H1 (cell line): ENCODE data around the gene ZNF362. TPM values are rescaled to one million over a fixed set of nuclear protein-coding genes. Genes with fewer than 3 reads are reported as not detected.

Experiments used
- CTCF ChIA-PET: fragments of 300-600 bp; sonication (Branson Sonifier 250); formaldehyde crosslinking; loops from one replicate; lab custom pipeline; 2021; ENCODE audit not compliant: partially characterized antibody; lab: Charles Lee
- POLR2A ChIA-PET: fragments of 300-600 bp; sonication (Branson Sonifier 250); formaldehyde crosslinking; loops from one replicate; lab custom pipeline; 2021; ENCODE audit warnings: inconsistent platforms; ENCODE audit not compliant: partially characterized antibody; lab: Charles Lee
- DNase-seq, 2 experiments: peaks; one replicate each; pipeline versions ENCODE4 v3.0.0 to v3.0.0-alpha.2; 2010 to 2022; ENCODE audit warnings: low spot score in 2 of 2, low read depth in 1 of 2, mixed read lengths in 1 of 2
- FAIRE-seq: peaks from 2 replicates; lab custom pipeline; 2011; peaks lifted over from hg19 to GRCh38; lab: Jason Lieb, UNC
- H2AFZ ChIP-seq: 2 replicates; pipeline ENCODE4 v1.8.1; 2012; ENCODE audit warnings: low read length, inconsistent platforms
- H2AK5ac ChIP-seq: 2 replicates; pipeline ENCODE4 v1.6.1; 2013; ENCODE audit warnings: low read depth, low read length
- H2BK120ac ChIP-seq: replicated peaks from 2 replicates; pipeline ENCODE3; 2013; ENCODE audit warnings: low read depth, low read length, inconsistent platforms
- H2BK12ac ChIP-seq: 2 replicates; pipeline ENCODE4 v1.6.1; 2013; ENCODE audit warnings: low read depth, low read length
- H2BK15ac ChIP-seq: 2 replicates; pipeline ENCODE4 v1.6.1; 2013; ENCODE audit warnings: low read length
- H2BK20ac ChIP-seq: 2 replicates; pipeline ENCODE4 v1.6.1; 2013; ENCODE audit warnings: low read length
- H2BK5ac ChIP-seq: 2 replicates; pipeline ENCODE4 v1.6.1; 2013; ENCODE audit warnings: low read depth, low read length
- H3K14ac ChIP-seq: 2 replicates; pipeline ENCODE4 v1.6.1; 2013; ENCODE audit warnings: inconsistent platforms; ENCODE audit not compliant: insufficient read length
- H3K18ac ChIP-seq: 2 replicates; pipeline ENCODE4 v1.6.1; 2013; ENCODE audit warnings: low read length; ENCODE audit errors: extremely low read depth
- H3K23ac ChIP-seq: 2 replicates; pipeline ENCODE4 v1.6.1; 2013; ENCODE audit warnings: inconsistent platforms; ENCODE audit not compliant: insufficient read length
- H3K23me2 ChIP-seq: 2 replicates; pipeline ENCODE4 v1.6.1; 2013; ENCODE audit warnings: low read depth, low read length
- H3K27ac ChIP-seq: 2 replicates; pipeline ENCODE4 v1.6.1; 2011; ENCODE audit warnings: low read depth, low read length, inconsistent platforms
- H3K27me3 ChIP-seq, 4 experiments: replicated peaks in 1 of 4; 1 replicate in 1 of 4; 2 replicates in 3 of 4; pipeline versions ENCODE4 v1.6.1 to v1.8.1; 2011 to 2013; ENCODE audit warnings: low read length in 3 of 4, mild to moderate bottlenecking in 3 of 4, inconsistent platforms in 2 of 4, mixed read lengths in 2 of 4, moderate library complexity in 1 of 4; ENCODE audit not compliant: control insufficient read depth in 3 of 4, insufficient read depth in 3 of 4; ENCODE audit errors: extremely low read depth in 1 of 4
- H3K36me3 ChIP-seq, 4 experiments: 2 replicates each; pipeline versions ENCODE4 v1.6.1 to v1.8.1; 2011 to 2013; ENCODE audit warnings: mild to moderate bottlenecking in 4 of 4, low read length in 3 of 4, moderate library complexity in 2 of 4, control low read depth in 1 of 4, inconsistent platforms in 1 of 4; ENCODE audit not compliant: insufficient read depth in 4 of 4, control insufficient read depth in 2 of 4
- H3K4ac ChIP-seq: replicated peaks from 2 replicates; pipeline ENCODE3; 2013; ENCODE audit warnings: low read length, low read depth, mixed read lengths, inconsistent platforms; ENCODE audit not compliant: insufficient read length
- H3K4me1 ChIP-seq, 4 experiments: replicated peaks in 1 of 4; 1 replicate in 1 of 4; 2 replicates in 3 of 4; pipeline versions ENCODE4 v1.6.1 to v1.8.1; 2011 to 2013; ENCODE audit warnings: low read length in 3 of 4, inconsistent platforms in 2 of 4, mixed read lengths in 1 of 4; ENCODE audit not compliant: insufficient read depth in 4 of 4, control insufficient read depth in 3 of 4
- H3K4me2 ChIP-seq, 2 experiments: 2 replicates each; pipeline versions ENCODE4 v1.6.1 to v1.8.1; 2011 to 2013; ENCODE audit warnings: low read depth in 2 of 2, low read length in 2 of 2, control low read depth in 1 of 2, inconsistent platforms in 1 of 2, mild to moderate bottlenecking in 1 of 2; ENCODE audit not compliant: insufficient read depth in 1 of 2
- H3K4me3 ChIP-seq, 4 experiments: fragments of 200-600, 300-600 bp in 1 of 4; sonication (generic), shearing (Covaris generic), sonication (Bioruptor Twin) in 1 of 4; 2 replicates each; pipeline versions ENCODE4 v1.5.1 to v1.8.1; 2011 to 2016; ENCODE audit warnings: low read length in 4 of 4, low read depth in 3 of 4, control low read depth in 2 of 4, inconsistent platforms in 2 of 4, mild to moderate bottlenecking in 2 of 4, mixed read lengths in 1 of 4, moderate library complexity in 1 of 4; ENCODE audit not compliant: insufficient read depth in 2 of 4; ENCODE audit errors: extremely low read depth in 1 of 4
- H3K56ac ChIP-seq: replicated peaks from 2 replicates; pipeline ENCODE3; 2013; ENCODE audit warnings: low read depth, mild to moderate bottlenecking, mixed read lengths, low read length, inconsistent platforms; ENCODE audit not compliant: insufficient read length
- H3K79me1 ChIP-seq: 2 replicates; pipeline ENCODE4 v1.6.1; 2013; ENCODE audit warnings: low read depth, low read length, control low read depth
- H3K79me2 ChIP-seq, 2 experiments: 2 replicates each; pipeline versions ENCODE4 v1.6.1 to v1.8.1; 2012 to 2013; ENCODE audit warnings: low read length in 2 of 2, mild to moderate bottlenecking in 2 of 2, inconsistent platforms in 1 of 2; ENCODE audit not compliant: insufficient read depth in 2 of 2, control insufficient read depth in 1 of 2
- H3K9ac ChIP-seq, 4 experiments: replicated peaks in 1 of 4; 1 replicate in 1 of 4; 2 replicates in 3 of 4; pipeline versions ENCODE4 v1.6.1 to v1.8.1; 2011 to 2013; ENCODE audit warnings: low read depth in 3 of 4, low read length in 3 of 4, control low read depth in 2 of 4, mild to moderate bottlenecking in 2 of 4, moderate library complexity in 2 of 4, inconsistent platforms in 1 of 4; ENCODE audit errors: extremely low read depth in 1 of 4
- H3K9me3 ChIP-seq, 2 experiments: 2 replicates each; pipeline versions ENCODE4 v1.6.1 to v1.8.1; 2012 to 2013; ENCODE audit warnings: mild to moderate bottlenecking in 2 of 2, moderate library complexity in 2 of 2, control low read depth in 1 of 2, inconsistent platforms in 1 of 2, low read depth in 1 of 2, low read length in 1 of 2, mixed read lengths in 1 of 2; ENCODE audit not compliant: insufficient read depth in 2 of 2
- H4K20me1 ChIP-seq, 2 experiments: replicated peaks in 1 of 2; 2 replicates each; pipeline versions ENCODE3 to v1.8.1; 2011 to 2013; ENCODE audit warnings: inconsistent platforms in 2 of 2, low read length in 2 of 2, mild to moderate bottlenecking in 1 of 2; ENCODE audit not compliant: insufficient read depth in 2 of 2, control insufficient read depth in 1 of 2
- H4K5ac ChIP-seq: 2 replicates; pipeline ENCODE4 v1.6.1; 2013; ENCODE audit warnings: low read length, low read depth, mixed read lengths, inconsistent platforms; ENCODE audit not compliant: insufficient read length
- H4K8ac ChIP-seq: 2 replicates; pipeline ENCODE4 v1.8.0; 2013; ENCODE audit warnings: mild to moderate bottlenecking, moderate library complexity, low read length, inconsistent platforms; ENCODE audit not compliant: insufficient read depth; ENCODE audit errors: extremely low read depth
- H4K91ac ChIP-seq: replicated peaks from 2 replicates; pipeline ENCODE3; 2013; ENCODE audit warnings: low read length, mixed read lengths, inconsistent platforms; ENCODE audit not compliant: insufficient read length
- FOSL1 ChIP-seq: IDR thresholded peaks from 2 replicates; pipeline ENCODE4 v1.6.1; 2011; ENCODE audit warnings: mild to moderate bottlenecking, low read depth, low read length, moderate library complexity; ENCODE audit not compliant: insufficient read depth
- HDAC6 ChIP-seq: IDR thresholded peaks from one replicate; pipeline ENCODE4 v1.7.1; 2012; ENCODE audit warnings: low read depth, mild to moderate bottlenecking, inconsistent platforms, low read length, moderate library complexity
- KDM1A ChIP-seq: fragments of 200-600, 300-600 bp; sonication (generic); IDR thresholded peaks from 2 replicates; pipeline ENCODE4 v1.7.1; 2016; ENCODE audit warnings: mild to moderate bottlenecking, low read length, borderline replicate concordance
- KDM5A ChIP-seq: fragments of 200-600 bp; IDR thresholded peaks from 2 replicates; pipeline ENCODE4 v1.7.1; 2012; ENCODE audit warnings: mild to moderate bottlenecking, low read length, inconsistent platforms, mixed read lengths
- NRF1 ChIP-seq: IDR thresholded peaks from 2 replicates; pipeline ENCODE4 v1.6.1; 2011; ENCODE audit warnings: mild to moderate bottlenecking, low read depth, low read length, improper control_type of control experiment
- POU5F1 ChIP-seq: IDR thresholded peaks from 2 replicates; pipeline ENCODE4 v1.6.1; 2011; ENCODE audit warnings: low read depth, mild to moderate bottlenecking, low read length, moderate library complexity
- RBBP5 ChIP-seq: IDR thresholded peaks from 2 replicates; pipeline ENCODE4 v1.7.1; 2012; ENCODE audit warnings: low read depth, mild to moderate bottlenecking, inconsistent platforms, low read length, moderate library complexity, borderline replicate concordance
- RFX5 ChIP-seq: IDR thresholded peaks from 2 replicates; pipeline ENCODE4 v1.6.1; 2011; ENCODE audit warnings: low read depth, low read length, improper control_type of control experiment, borderline replicate concordance
- SP2 ChIP-seq: IDR thresholded peaks from 2 replicates; pipeline ENCODE4 v1.6.1; 2012; ENCODE audit warnings: mild to moderate bottlenecking, low read length, inconsistent platforms
- SRF ChIP-seq: IDR thresholded peaks from 2 replicates; pipeline ENCODE4 v1.6.1; 2011; ENCODE audit warnings: mild to moderate bottlenecking, low read depth, low read length, moderate library complexity
- TCF12 ChIP-seq: IDR thresholded peaks from 2 replicates; pipeline ENCODE4 v1.6.1; 2011; ENCODE audit warnings: low read depth, mild to moderate bottlenecking, low read length
- TEAD4 ChIP-seq: IDR thresholded peaks from 2 replicates; pipeline ENCODE4 v1.6.1; 2012; ENCODE audit warnings: low read depth, low read length, inconsistent platforms, mixed read lengths
- WGBS, 2 experiments: shearing (Covaris generic) in 1 of 2; methylation state at CpG; one replicate each; pipeline versions ENCODE4 v1.1.6 to v1.1.7; 2013 to 2015; ENCODE audit warnings: low lambda C conversion rate in 2 of 2, mixed read lengths in 2 of 2, inconsistent platforms in 1 of 2, low coverage in 1 of 2, missing lambda C conversion rate in 1 of 2; ENCODE audit not compliant: insufficient replicate concordance in 2 of 2, insufficient coverage in 1 of 2, insufficient read length in 1 of 2; ENCODE audit errors: extremely low coverage in 1 of 2, missing lambda C conversion rate in 1 of 2; 5-methylcytosine and 5-hydroxymethylcytosine counted together
- polyA plus RNA-seq, 7 experiments: library from polyadenylated mRNA; depleted of rRNA in 3 of 7; stranded (reverse) in 5 of 7; unstranded in 2 of 7; fragments of >200 nt in 5 of 7; fragments of 200-250 nt in 2 of 7; gene quantifications; 1 replicate in 5 of 7; 2 replicates in 1 of 7; 4 replicates in 1 of 7; pipeline versions ENCODE4 v1.2.1 to v1.2.3, GENCODE V29; 2011 to 2013; ENCODE audit warnings: missing spikeins in 2 of 7, mixed read lengths in 2 of 7
- total RNA-seq: library from RNA; stranded (reverse); fragmentation: NEBNext Ultra II Directional; extraction: Animal tissue kit (Norgen Biotek cat#: 25700); gene quantifications from 2 replicates; pipeline ENCODE4 v1.2.1, GENCODE V29; 2021

Gene ZNF362
- total and polyA plus RNA-seq, 2 of the 8 experiments (the other 6 are each of a cell fraction or from before 2014, with no cell fraction given): 24.2 to 27.8 TPM

DNA sequence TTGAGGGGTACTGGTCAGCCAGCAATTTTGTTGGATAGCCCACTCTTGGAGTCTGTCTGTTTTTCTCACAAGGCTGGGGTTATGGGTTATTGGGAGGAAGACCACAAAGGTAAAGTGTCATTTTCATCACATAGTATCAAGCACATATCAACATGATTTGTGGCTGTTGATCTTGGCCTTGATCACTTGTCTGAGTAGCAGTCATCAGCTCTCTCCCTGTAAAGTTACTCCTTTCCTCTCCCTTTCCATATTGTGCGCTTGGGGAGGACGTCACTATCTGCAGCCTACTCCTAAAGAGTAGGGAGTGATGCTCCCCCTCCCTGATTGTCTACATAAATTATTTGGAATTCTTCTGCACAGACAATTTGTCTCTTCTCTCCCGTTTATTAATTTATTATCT lies 1.8 kb upstream of the ZNF362 start:
- H3K36me3 ChIP-seq: no peaks in the 10 kb centered on the region
- H3K4me1 ChIP-seq: peaks cover 0 to 19% (median 10%) of the 10 kb centered on the region in 4 experiments; a peak in 5 of 7 replicates
- H3K14ac ChIP-seq: no peak overlapping the region
- H2BK15ac ChIP-seq: peak overlapping the region; percentile 95; the same call in 1 of the 2 replicates
- no peak overlapping the region for H2BK120ac ChIP-seq
- H3K79me2 ChIP-seq: peaks cover 0 to 21% of the 10 kb centered on the region in 2 experiments; a peak in 2 of 4 replicates
- no peak overlapping the region for H2AFZ ChIP-seq
- FAIRE-seq (no peak), DNase-seq (no peak)
- H3K4ac ChIP-seq: no peak overlapping the region
- ChIA-PET CTCF (interaction anchor here (0.8 to 1.3 kb wide), 3 partner anchors 21 to 85 kb away, joined by 3 to 6 read pairs (median 3); no protein-coding TSS in a partner anchor), POLR2A (interaction anchor here (1.5 to 1.7 kb wide), 3 partner anchors 10 to 23 kb away, joined by 4 to 6 read pairs (median 5); no protein-coding TSS in a partner anchor)
- no peak overlapping the region for H4K91ac ChIP-seq
- H3K27me3 ChIP-seq: peaks cover 0 to 6% (median 0%) of the 10 kb centered on the region in 4 experiments; a peak in 1 of 7 replicates
- no peak overlapping the region for H3K23ac ChIP-seq
- H2AK5ac ChIP-seq: peak overlapping the region; percentile 39; the same call in 1 of the 2 replicates
- H4K8ac ChIP-seq: no peak overlapping the region
- no peak overlapping the region for H2BK12ac ChIP-seq
- no peak overlapping the region for H3K9ac ChIP-seq
- no peak overlapping the region for H4K5ac ChIP-seq
- 97% methylated on average over 3 of the region's 3 CpGs; no CpG with 5 or more reads in 1 of the 2 experiments for WGBS, 2 experiments
- H2BK5ac ChIP-seq: no peak overlapping the region
- no peaks in the 10 kb centered on the region for H4K20me1 ChIP-seq
- no peak overlapping the region; the same call in 1 of the 2 replicates for H2BK20ac ChIP-seq
- H3K9me3 ChIP-seq: no peaks in the 10 kb centered on the region
- H3K27ac ChIP-seq: no peak overlapping the region
- no peak overlapping the region for H3K18ac ChIP-seq
- H3K56ac ChIP-seq: no peak overlapping the region
- no peak overlapping the region for H3K4me2 ChIP-seq
- H3K4me3 ChIP-seq: no peak overlapping the region
- no peak for TF ChIP-seq TEAD4
- no peak for TF ChIP-seq FOSL1
- TF ChIP-seq POU5F1: no peak
- TF ChIP-seq RFX5: no peak
- no peak for TF ChIP-seq TCF12
- TF ChIP-seq SP2: no peak
- TF ChIP-seq KDM5A: no peak
- no peak for TF ChIP-seq RBBP5
- TF ChIP-seq KDM1A: no peak
- no peak for TF ChIP-seq SRF
- no peak for TF ChIP-seq HDAC6
- TF ChIP-seq NRF1: no peak
- peaks cover 7% of the 10 kb centered on the region; the same call in 1 of the 2 replicates for H3K23me2 ChIP-seq
- H3K79me1 ChIP-seq: peaks cover 11% of the 10 kb centered on the region
